Inferior parietal cortex (tissue), 1 donor: Measurements from ENCODE around the gene LAGE3.

ENCODE experiments used
- DNase-seq: peaks from one replicate; pipeline ENCODE4 v3.0.0-alpha.2; 2016; ENCODE audit errors: extremely low spot score

Gene LAGE3

GRCh38 chrX:154458116-154458953, 20.7 kb downstream of the LAGE3 start, which contains the start of gene PLXNA3:
Gene PLXNA3, plus strand, starts transcription at chrX:154458281. Its CDS starts 1,903 bp downstream, at chrX:154460184.
- no peak for DNase-seq

- DNase-seq: no peak
Observed at GRCh38 chrX:154457491-154458115, 21.5 kb downstream of the LAGE3 start.

- DNase-seq: no peak
Observed at GRCh38 chrX:154452823-154453222, 26.3 kb downstream of the LAGE3 start.

- no peak for DNase-seq
Observed at GRCh38 chrX:154450312-154450711, 28.8 kb downstream of the LAGE3 start.

- DNase-seq: no peak
Observed at GRCh38 chrX:154449618-154450017, 29.5 kb downstream of the LAGE3 start.

- DNase-seq: no peak
Observed at GRCh38 chrX:154448484-154448883, 30.6 kb downstream of the LAGE3 start.

GRCh38 chrX:154446430-154446829, 32.7 kb downstream of the LAGE3 start:
- no peak for DNase-seq

- DNase-seq: no peak
Observed at GRCh38 chrX:154445776-154446175, 33.3 kb downstream of the LAGE3 start.

- no peak for DNase-seq
Observed at GRCh38 chrX:154444755-154445246, 34.3 kb downstream of the LAGE3 start.

- no peak for DNase-seq
Observed at GRCh38 chrX:154443992-154444754, 34.9 kb downstream of the LAGE3 start, which contains the start of gene FAM50A. Gene FAM50A, plus strand, starts transcription at chrX:154444141. Its CDS starts 95 bp downstream, at chrX:154444236.

- DNase-seq: no peak
Observed at GRCh38 chrX:154443479-154443910, 35.6 kb downstream of the LAGE3 start.

- no peak for DNase-seq
Observed at GRCh38 chrX:154441984-154442707, 36.9 kb downstream of the LAGE3 start.

GRCh38 chrX:154441564-154441963, 37.5 kb downstream of the LAGE3 start:
- no peak for DNase-seq

GRCh38 chrX:154440623-154441357, 38.3 kb downstream of the LAGE3 start:
- DNase-seq: no peak

- DNase-seq: no peak
Observed at GRCh38 chrX:154439841-154440240, 39.2 kb downstream of the LAGE3 start.

- no peak for DNase-seq
Observed at GRCh38 chrX:154437971-154438893, 40.8 kb downstream of the LAGE3 start.

GRCh38 chrX:154436983-154437752, 41.9 kb downstream of the LAGE3 start, which contains the start of gene GDI1:
Gene GDI1, plus strand, starts transcription at chrX:154437154. Its CDS starts 101 bp downstream, at chrX:154437255.
- no peak for DNase-seq

- no peak for DNase-seq
Observed at GRCh38 chrX:154436374-154436982, 42.6 kb downstream of the LAGE3 start.
